SH-SY5Y (cell line): ENCODE measurements around the gene SMLR1.

Experiments
- GATA2 ChIP-seq: IDR thresholded peaks from 2 replicates; pipeline ENCODE4 v1.6.1; 2011; ENCODE audit warnings: mild to moderate bottlenecking, low read depth, low read length
- GATA3 ChIP-seq: IDR thresholded peaks from 2 replicates; pipeline ENCODE4 v1.6.1; 2011; ENCODE audit warnings: low read depth, mild to moderate bottlenecking, low read length, moderate library complexity

GRCh38 chr6:130879826-130880225, 52.6 kb downstream of the SMLR1 start:
- TF ChIP-seq GATA3, result no peak
- no peak for TF ChIP-seq GATA2
